HG03354 (cell line): ENCODE data around the gene F9.
A peak's percentile ranks its signal among the peaks of the same experiment; 100 is the strongest.
"Not testable (repeated sequence)": the region's sequence is repeated elsewhere in the genome, so short reads cannot be mapped to it uniquely, and the experiment has no call there.

Experiments
- ATAC-seq: cut with Tn5 transposase; IDR thresholded peaks from one replicate; pipeline ENCODE4 v1.9.1; 2021; ENCODE audit warnings: mild to moderate bottlenecking; ENCODE audit not compliant: unreplicated experiment, poor library complexity, severe bottlenecking

F9 gene

DNA sequence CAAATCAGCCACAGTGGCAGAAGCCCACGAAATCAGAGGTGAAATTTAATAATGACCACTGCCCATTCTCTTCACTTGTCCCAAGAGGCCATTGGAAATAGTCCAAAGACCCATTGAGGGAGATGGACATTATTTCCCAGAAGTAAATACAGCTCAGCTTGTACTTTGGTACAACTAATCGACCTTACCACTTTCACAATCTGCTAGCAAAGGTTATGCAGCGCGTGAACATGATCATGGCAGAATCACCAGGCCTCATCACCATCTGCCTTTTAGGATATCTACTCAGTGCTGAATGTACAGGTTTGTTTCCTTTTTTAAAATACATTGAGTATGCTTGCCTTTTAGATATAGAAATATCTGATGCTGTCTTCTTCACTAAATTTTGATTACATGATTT is at the start of gene F9:
Gene F9, plus strand, starts transcription at position 190 of the 400 bp plus-strand sequence. Its CDS starts 26 bp downstream, at position 216.
- no peak for ATAC-seq

- ATAC-seq, result no peak
Observed at GRCh38 chrX:139483699-139484098, 46.8 kb upstream of the F9 start.

- no peak for ATAC-seq
Observed at GRCh38 chrX:139484591-139484990, 45.9 kb upstream of the F9 start.

DNA sequence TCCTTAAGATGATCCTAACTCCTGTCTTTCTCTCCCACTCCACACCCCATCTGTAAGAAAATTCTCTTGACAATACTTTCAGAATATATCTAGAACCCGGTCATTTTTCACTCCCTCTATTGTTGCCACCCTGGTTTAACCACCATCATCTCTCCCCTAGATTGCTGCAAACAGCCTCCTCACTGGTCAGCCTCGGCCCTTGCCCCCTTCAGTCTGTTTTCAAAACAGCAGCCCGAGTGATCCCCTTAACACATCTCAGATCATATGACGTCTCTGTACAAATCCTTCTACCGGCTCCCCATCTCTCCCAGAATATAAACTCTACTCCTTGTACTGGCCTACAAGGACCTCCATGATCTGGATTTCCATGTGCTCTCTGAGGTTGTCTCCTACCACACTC is 35.2 kb upstream of the F9 start:
- ATAC-seq, result no peak

DNA sequence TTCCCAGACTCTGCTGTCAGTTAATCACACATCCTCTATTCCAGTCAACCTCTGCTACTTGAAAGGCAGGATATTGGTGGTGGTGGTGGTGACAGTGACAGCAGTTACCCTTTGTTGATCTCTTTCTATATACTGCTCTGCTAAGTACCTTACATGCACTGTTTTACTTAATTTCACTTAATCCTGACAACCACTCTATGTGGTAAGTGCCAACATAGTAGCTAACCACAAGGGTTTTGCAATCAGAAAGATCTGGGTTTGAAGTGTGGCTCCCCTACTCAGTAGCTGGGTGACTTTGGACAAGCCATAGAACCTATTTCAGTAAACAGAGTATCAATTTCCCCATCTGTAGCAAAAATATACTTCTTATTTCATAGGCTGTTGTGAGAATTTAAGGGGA is 24.2 kb upstream of the F9 start:
- no peak for ATAC-seq

- ATAC-seq, result no peak
Observed at GRCh38 chrX:139508099-139508498, 22.4 kb upstream of the F9 start.

GRCh38 chrX:139518475-139518874 is 12.1 kb upstream of the F9 start:
- ATAC-seq, result no peak

GRCh38 chrX:139528829-139529228 is 1.7 kb upstream of the F9 start:
- not testable (repeated sequence) for ATAC-seq

DNA sequence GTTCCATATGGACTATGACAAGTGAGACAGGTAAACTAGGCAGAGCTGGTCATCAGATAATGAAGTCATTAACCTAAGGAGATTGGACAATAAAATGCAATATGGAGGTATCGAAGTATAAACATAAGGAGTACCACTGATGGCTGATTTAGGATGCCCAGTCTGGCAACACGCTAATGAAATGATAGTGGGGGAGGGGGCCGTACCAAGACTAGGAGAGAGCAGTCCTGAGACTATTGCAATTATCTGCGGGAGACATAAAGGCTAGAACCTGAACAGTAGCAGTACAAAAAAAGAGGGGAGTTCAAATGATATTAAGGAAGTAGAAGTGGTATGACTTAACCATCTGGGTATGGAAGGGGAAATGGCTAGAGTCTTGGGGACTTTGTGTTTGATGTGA is 2.3 kb downstream of the F9 start:
- no peak for ATAC-seq

GRCh38 chrX:139533444-139533843 is 2.9 kb downstream of the F9 start:
- ATAC-seq, result no peak

DNA sequence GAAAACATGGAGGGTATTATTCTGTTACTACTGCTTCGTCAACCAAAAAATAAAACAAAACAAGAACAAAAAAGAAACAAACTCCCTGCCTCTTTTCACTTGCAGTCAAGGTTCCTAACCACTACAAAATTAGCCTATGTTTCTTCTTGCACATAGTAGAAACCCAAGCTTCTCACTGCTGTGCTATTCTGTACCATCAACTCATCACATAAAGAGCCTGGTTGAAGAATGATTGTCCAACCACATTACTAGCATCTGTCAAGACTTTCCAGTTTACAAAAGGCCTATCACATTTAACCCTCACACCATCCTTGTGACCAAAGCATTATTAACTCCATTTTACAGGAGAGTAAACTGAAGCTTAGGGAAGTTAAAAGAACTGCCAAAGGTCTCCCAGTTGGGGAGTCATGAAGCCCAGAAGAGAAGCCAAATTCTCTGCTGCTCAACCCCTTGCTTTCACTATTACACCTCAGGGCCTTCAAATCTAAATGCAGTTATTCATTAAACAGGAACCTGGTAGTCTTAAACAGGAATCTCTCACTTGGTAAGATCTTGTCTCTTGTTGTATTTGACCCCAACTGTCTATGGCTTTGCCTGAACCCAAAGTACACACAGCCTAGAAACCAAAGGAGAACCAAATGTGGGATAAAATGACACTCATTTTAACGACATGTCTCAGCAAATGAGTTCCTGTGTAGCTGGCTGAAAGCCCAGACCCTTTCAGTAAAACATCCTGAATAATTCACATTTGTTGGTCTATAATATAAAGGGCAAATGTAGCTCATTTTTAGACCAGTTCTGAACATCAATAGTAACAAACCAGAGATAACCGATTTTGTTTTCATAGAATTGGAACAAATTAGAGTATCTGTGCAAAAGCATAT is 8.6 kb downstream of the F9 start:
- ATAC-seq, result peak; percentile 89

DNA sequence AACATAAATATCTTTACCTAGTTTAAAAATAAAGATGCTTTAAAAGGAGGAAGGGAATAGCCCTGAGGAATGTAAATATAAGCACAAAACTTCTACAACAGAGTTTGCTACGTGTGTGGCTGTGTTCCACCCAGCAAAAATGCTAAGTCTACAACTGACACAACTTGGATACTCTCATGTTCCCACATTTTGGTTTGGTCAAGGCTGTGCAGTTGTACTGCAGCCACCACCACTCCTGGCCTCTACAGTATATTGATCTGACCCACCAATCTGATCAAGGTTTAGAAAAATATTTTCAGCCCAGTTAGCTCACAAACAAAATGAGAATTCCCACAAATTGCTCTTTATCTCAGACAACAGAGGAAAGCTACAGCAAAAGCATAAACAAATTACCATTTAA is 12.1 kb downstream of the F9 start:
- no peak for ATAC-seq

DNA sequence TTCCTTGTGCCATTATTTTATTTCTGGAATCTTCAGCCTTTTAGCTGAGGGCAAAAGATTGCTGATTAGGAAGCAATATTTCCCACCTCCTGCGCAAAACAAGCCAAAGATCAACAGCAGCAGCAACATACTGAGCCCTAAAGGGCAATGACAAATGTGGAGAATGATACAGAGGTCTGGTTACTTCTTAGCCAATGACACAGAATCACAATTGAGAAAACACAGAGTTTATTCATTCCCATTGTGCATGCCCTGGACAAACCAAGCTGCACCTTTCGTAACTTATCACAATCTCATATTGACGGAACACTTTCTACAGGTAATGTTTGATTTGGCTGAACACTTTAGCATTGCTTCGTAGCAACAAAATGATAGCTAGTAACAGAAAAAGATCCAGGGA is 13.4 kb downstream of the F9 start:
- ATAC-seq, result no peak

DNA sequence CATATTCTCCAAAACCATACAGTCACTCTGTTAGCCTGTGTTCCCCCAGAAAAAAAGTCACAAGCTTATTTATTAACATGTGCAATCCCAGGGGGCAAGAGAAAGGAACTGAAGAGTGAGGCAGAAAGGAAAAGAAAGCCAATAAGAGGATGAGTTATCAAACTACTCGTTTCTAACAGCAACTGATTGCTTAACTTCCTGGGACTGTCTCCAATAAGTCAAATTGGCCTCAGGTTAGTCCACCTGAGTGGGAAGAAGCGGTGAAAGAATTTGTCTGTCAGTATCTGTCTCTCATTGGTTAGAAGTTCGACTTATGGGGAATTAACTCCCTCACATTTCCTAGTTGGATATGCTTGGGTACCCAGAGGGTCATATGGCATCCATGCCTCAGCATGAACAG is 14.1 kb downstream of the F9 start:
- no peak for ATAC-seq

GRCh38 chrX:139554376-139554775 is 23.8 kb downstream of the F9 start:
- ATAC-seq, result peak; percentile 28

DNA sequence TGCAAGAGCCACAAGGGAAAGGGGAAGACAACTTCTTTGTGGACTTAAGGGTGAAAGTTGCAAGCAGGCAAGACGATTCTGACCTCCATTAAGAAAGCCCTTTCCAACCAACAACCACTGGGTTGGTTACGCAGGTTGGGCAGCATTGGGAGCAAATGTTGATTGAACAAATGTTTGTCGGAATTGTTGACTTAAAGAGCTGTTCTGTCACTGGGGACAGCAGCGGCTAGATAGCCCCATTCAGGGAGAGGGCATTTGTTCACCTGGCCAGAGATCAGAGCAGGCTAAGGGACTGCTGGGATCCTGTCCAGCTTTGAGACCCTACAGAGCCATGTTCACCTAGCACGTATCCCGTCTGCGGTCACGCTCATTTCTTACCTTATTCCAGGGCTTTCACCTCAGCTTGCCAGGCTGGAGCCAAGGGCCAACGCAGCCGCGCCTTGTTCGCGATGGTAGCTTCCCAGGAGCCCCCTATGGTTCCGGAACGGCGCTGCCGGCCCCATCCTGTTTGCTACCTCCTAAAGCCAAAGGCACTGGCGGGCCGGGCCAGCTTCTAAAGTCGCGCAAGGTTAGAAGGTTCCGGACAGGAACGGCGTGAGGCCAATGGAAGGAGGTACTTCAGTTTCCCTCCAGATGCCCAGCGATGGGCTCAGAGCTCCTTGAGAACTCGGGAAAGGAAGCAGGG is 24.6 kb downstream of the F9 start:
- ATAC-seq, result no peak

DNA sequence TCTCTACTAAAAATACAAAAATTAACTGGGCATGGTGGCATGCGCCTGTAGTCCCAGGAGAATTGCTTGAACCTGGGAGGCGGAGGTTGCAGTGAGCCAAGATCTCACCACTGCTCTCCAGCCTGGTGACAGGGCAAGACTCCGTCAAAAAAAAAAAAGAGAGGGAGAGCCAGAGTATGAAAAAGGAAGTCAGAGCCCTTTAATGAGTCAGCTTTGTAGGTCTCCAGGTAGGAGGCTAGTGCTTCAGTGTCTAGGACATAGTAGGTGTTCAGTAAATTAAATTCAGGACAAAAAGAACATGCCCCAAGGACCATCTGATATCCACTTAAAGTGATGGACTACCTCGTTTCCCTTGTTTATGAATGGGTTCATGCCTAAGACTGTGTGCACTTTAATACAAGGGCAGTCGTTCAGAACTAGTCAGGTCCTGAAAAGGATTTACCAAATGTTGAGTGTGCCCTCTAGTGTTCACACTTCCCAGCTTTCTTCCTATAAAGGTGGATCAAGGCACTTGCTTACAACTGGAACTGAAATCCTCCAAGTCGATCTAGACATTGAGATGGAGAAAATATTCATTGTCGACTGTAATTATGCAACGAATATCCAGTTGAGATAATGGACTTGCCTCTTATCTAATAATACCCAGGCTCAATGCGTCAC is 29.0 kb downstream of the F9 start:
- peak; percentile 81 for ATAC-seq

DNA sequence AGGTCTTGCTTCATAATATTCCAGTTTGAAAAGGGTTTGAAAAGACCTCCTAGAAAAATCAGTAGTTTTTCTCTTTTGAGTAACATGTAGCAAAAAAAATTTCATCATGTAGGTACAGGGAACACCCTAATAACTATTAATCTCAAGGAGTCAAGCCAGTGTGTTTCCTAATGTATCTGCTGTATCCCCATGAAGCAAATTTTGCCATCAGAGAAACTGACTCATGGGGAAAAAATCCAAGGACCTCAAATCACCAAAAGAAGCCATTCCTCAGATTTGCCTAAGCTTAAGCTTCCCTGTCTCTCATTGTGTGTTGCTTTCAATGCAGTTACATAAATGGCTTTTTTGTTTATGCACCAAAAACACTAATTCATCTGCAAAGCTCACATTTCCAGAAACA is 29.7 kb downstream of the F9 start:
- no peak for ATAC-seq

- no peak for ATAC-seq
Observed at GRCh38 chrX:139563251-139563650, 32.7 kb downstream of the F9 start.

DNA sequence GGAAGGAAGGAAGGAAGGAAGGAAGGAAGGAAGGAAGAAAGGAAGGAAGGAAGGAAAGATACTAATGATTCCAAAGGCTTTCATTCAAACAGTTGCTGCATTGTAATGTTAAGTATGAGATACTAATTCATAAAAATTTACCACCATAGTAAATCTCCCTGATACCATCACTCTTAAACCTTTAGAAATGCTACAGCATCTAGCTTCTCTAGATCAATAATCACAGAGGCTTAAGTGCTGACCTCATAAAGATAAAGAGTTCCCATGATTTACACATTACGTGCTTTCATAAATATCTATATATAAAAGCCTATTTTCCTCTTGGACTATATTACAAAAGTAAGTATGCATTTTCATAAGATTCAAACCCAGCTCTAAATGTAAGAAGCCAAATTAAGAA is 36.4 kb downstream of the F9 start:
- ATAC-seq, result no peak

DNA sequence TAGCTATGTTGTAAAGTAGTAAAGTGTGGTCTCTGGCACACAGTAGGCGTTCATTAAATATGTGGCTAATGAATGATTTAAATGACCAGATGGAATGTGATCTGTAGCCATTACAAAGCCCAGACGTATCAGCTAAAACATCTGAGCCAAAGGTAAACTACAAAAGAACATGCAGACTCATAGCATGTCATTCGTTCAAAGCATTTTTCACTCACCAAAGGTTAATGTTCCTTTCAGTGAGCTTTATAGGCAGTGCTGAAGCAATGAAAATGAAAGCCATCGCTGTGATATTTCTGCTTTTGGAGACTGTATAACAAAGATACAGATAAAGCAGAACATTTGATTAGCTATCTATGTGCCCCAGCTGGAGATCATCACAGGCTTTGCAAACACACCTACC is 50.5 kb downstream of the F9 start:
- ATAC-seq, result no peak
